ENCODE measurements around the gene GCH1.
"Not testable (repeated sequence)": the region's sequence is repeated elsewhere in the genome, so short reads cannot be mapped to it uniquely, and the experiment has no call there.

GCH1 gene

GRCh38 chr14:54902143-54902520 is 494 bp downstream of the GCH1 start:
- DNase-seq (ENCODE audit: insufficient read length) (no peak), FAIRE-seq (peak; percentile 21)
- TF ChIP-seq POLR2A (IDR thresholded peaks at IDR 0.05; ENCODE audit: low read depth, low read length) (no peak), POLR2AphosphoS5 (IDR thresholded peaks at IDR 0.05; ENCODE audit: low read depth, low read length) (no peak), TAF1 (IDR thresholded peaks at IDR 0.05; ENCODE audit: borderline replicate concordance, low read depth, low read length) (no peak)

- peak; percentile 73 for FAIRE-seq
Observed at GRCh38 chr14:54901380-54902142, 1.1 kb downstream of the GCH1 start.

GRCh38 chr14:54899573-54899972 is 3.1 kb downstream of the GCH1 start:
- no peak for FAIRE-seq
- DNase-seq (ENCODE audit: insufficient read length) = no peak
- no peak for TF ChIP-seq TAF1 (IDR thresholded peaks at IDR 0.05; ENCODE audit: borderline replicate concordance, low read depth, low read length)
- no peak for TF ChIP-seq POLR2A (IDR thresholded peaks at IDR 0.05; ENCODE audit: low read depth, low read length)
- TF ChIP-seq POLR2AphosphoS5 (IDR thresholded peaks at IDR 0.05; ENCODE audit: low read depth, low read length) = no peak

More at GRCh38 chr14:54901380-54902142, 1.1 kb downstream of the GCH1 start:
- DNase-seq (ENCODE audit: insufficient read length) = no peak
- TF ChIP-seq POLR2AphosphoS5 (IDR thresholded peaks at IDR 0.05; ENCODE audit: low read depth, low read length) (no peak), POLR2A (IDR thresholded peaks at IDR 0.05; ENCODE audit: low read depth, low read length) (no peak), TAF1 (IDR thresholded peaks at IDR 0.05; ENCODE audit: borderline replicate concordance, low read depth, low read length) (no peak)

GRCh38 chr14:54897809-54898555 is 4.6 kb downstream of the GCH1 start:
- FAIRE-seq = not testable (repeated sequence)

GRCh38 chr14:54895683-54896082 is 6.9 kb downstream of the GCH1 start:
- DNase-seq (ENCODE audit: insufficient read length) (no peak), FAIRE-seq (no peak)
- no peak for TF ChIP-seq POLR2AphosphoS5 (IDR thresholded peaks at IDR 0.05; ENCODE audit: low read depth, low read length)

More at GRCh38 chr14:54897809-54898555, 4.6 kb downstream of the GCH1 start:
- not testable (repeated sequence) for DNase-seq (ENCODE audit: insufficient read length)

- no peak for TF ChIP-seq TAF1 (IDR thresholded peaks at IDR 0.05; ENCODE audit: borderline replicate concordance, low read depth, low read length)
- TF ChIP-seq POLR2AphosphoS5 (IDR thresholded peaks at IDR 0.05; ENCODE audit: low read depth, low read length) = no peak
- no peak for TF ChIP-seq POLR2A (IDR thresholded peaks at IDR 0.05; ENCODE audit: low read depth, low read length)
- DNase-seq (ENCODE audit: insufficient read length) = no peak
- FAIRE-seq = no peak
Observed at GRCh38 chr14:54894995-54895394, 7.6 kb downstream of the GCH1 start.

GRCh38 chr14:54893151-54893760 is 9.4 kb downstream of the GCH1 start:
- FAIRE-seq (peak; percentile 81), DNase-seq (ENCODE audit: insufficient read length) (no peak)
- TF ChIP-seq POLR2A (IDR thresholded peaks at IDR 0.05; ENCODE audit: low read depth, low read length) (no peak), POLR2AphosphoS5 (IDR thresholded peaks at IDR 0.05; ENCODE audit: low read depth, low read length) (no peak), TAF1 (IDR thresholded peaks at IDR 0.05; ENCODE audit: borderline replicate concordance, low read depth, low read length) (no peak)

GRCh38 chr14:54891471-54892245 is 11.0 kb downstream of the GCH1 start:
- TF ChIP-seq TAF1 (IDR thresholded peaks at IDR 0.05; ENCODE audit: borderline replicate concordance, low read depth, low read length) (no peak), POLR2A (IDR thresholded peaks at IDR 0.05; ENCODE audit: low read depth, low read length) (no peak), POLR2AphosphoS5 (IDR thresholded peaks at IDR 0.05; ENCODE audit: low read depth, low read length) (no peak)
- FAIRE-seq (no peak), DNase-seq (ENCODE audit: insufficient read length) (no peak)

- FAIRE-seq (peak; percentile 93), DNase-seq (ENCODE audit: insufficient read length) (no peak)
- no peak for TF ChIP-seq POLR2A (IDR thresholded peaks at IDR 0.05; ENCODE audit: low read depth, low read length)
- no peak for TF ChIP-seq TAF1 (IDR thresholded peaks at IDR 0.05; ENCODE audit: borderline replicate concordance, low read depth, low read length)
- no peak for TF ChIP-seq POLR2AphosphoS5 (IDR thresholded peaks at IDR 0.05; ENCODE audit: low read depth, low read length)
Observed at GRCh38 chr14:54890788-54891187, 11.8 kb downstream of the GCH1 start.

- FAIRE-seq (peak; percentile 44), DNase-seq (ENCODE audit: insufficient read length) (no peak)
- TF ChIP-seq POLR2AphosphoS5 (IDR thresholded peaks at IDR 0.05; ENCODE audit: low read depth, low read length) (no peak), TAF1 (IDR thresholded peaks at IDR 0.05; ENCODE audit: borderline replicate concordance, low read depth, low read length) (no peak), POLR2A (IDR thresholded peaks at IDR 0.05; ENCODE audit: low read depth, low read length) (no peak)
Observed at GRCh38 chr14:54889919-54890318, 12.7 kb downstream of the GCH1 start.

- DNase-seq (ENCODE audit: insufficient read length) (no peak), FAIRE-seq (no peak)
- no peak for TF ChIP-seq POLR2AphosphoS5 (IDR thresholded peaks at IDR 0.05; ENCODE audit: low read depth, low read length)
- TF ChIP-seq TAF1 (IDR thresholded peaks at IDR 0.05; ENCODE audit: borderline replicate concordance, low read depth, low read length) = no peak
- TF ChIP-seq POLR2A (IDR thresholded peaks at IDR 0.05; ENCODE audit: low read depth, low read length) = no peak
Observed at GRCh38 chr14:54882521-54882920, 20.1 kb downstream of the GCH1 start.
